Testis (tissue), 2 donors: ENCODE measurements around the gene ADAM10.

Experiments used
- CTCF ChIP-seq, 3 experiments: fragments of 450-650 bp in 2 of 3; fragments of 200-600 bp in 1 of 3; sonication (generic) in 1 of 3; IDR thresholded peaks; one replicate each; pipeline ENCODE4 v1.5.1; 2016 to 2019; ENCODE audit warnings: antibody characterized with exemption in 3 of 3, mild to moderate bottlenecking in 2 of 3, moderate library complexity in 1 of 3
- POLR2A ChIP-seq: fragments of 450-650 bp; IDR thresholded peaks from one replicate; pipeline ENCODE4 v1.6.1; 2017; ENCODE audit warnings: antibody characterized with exemption, mild to moderate bottlenecking, moderate library complexity

GRCh38 chr15:58762285-58762684 lies 12.8 kb upstream of the ADAM10 start:
- no peak for TF ChIP-seq POLR2A
- TF ChIP-seq CTCF (IDR thresholded peaks at IDR 0.05) = no peak
